NCI-H226 (cell line): ENCODE measurements around the gene KREMEN1.
A peak's percentile ranks its signal among the peaks of the same experiment; 100 is the strongest.

Experiments used
- DNase-seq: peaks from one replicate; pipeline ENCODE4 v3.0.0-alpha.2; 2015

The KREMEN1 gene

DNA sequence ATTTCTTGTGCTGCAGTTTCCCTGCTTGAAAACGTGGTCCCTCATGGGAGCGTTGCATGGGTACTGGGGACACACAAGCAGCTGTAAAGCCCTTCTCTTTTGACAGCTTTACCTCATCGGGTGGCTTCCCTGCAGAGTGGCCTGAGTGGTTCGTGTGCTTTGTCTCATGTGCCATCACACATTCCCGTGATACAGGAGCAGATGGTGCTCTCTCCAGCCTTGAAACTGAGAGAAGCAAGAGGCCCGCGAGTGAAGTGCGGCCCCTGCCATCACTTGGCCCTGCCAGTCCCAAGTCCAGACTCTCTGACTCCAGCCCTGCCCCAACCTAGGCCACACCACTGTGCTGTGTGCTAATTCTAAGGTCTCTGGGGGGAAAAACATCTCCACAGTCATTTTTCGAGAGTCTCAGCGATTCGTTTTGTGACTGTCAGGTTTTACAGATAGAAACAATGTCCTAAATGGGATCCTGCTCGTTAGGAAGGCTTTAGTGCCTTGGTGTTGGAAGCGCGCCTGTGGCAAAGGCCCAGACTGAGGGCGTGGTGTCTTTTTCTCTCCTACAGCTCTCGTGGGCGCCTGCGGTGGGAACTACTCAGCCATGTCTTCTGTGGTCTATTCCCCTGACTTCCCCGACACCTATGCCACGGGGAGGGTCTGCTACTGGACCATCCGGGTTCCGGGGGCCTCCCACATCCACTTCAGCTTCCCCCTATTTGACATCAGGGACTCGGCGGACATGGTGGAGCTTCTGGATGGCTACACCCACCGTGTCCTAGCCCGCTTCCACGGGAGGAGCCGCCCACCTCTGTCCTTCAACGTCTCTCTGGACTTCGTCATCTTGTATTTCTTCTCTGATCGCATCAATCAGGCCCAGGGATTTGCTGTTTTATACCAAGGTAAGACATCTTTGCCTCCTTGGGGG lies 64.2 kb downstream of the KREMEN1 start:
- DNase-seq, result no peak

DNA sequence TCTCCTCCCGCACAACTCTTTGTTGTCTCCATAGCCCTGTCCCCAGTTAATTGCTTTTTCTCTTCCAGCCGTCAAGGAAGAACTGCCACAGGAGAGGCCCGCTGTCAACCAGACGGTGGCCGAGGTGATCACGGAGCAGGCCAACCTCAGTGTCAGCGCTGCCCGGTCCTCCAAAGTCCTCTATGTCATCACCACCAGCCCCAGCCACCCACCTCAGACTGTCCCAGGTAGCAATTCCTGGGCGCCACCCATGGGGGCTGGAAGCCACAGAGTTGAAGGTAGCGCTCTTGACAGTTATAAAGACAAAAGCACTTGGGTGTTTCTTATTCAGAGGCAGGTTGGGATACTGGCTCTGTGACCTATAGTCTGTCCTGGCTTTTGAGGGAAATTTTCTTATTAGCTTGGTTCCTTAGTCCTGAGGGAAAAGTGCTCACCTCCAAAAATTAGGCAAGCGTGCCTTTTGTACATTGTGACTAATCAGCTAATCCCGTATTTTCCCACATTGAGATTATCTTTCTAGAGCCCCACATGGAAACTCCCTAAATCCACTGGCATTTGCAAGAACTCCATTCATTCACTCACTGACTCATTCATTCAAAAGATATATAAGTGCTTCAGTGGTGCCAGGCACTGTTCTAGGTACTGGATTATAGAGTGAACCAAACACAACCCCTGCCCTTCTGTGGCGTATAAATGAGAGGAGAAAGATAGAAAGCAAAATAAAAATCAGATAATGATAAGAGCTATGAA lies 65.9 kb downstream of the KREMEN1 start:
- DNase-seq, result peak; percentile 2

GRCh38 chr22:29139965-29140782 lies 67.3 kb downstream of the KREMEN1 start:
- DNase-seq, result no peak

GRCh38 chr22:29141078-29141688 lies 68.3 kb downstream of the KREMEN1 start:
- no peak for DNase-seq

DNA sequence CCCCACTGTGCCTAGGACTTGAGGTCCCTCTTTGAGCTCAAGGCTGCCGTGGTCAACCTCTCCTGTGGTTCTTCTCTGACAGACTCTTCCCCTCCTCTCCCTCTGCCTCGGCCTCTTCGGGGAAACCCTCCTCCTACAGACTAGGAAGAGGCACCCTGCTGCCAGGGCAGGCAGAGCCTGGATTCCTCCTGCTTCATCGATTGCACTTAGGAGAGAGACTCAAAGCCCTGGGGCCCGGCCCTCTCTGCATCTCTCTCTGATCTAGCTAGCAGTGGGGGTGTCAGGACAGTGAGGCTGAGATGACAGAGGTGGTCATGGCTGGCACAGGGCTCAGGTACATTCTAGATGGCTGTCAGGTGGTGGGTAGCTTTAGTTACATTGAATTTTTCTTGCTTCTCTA lies 69.3 kb downstream of the KREMEN1 start:
- no peak for DNase-seq

- DNase-seq, result no peak
Observed at GRCh38 chr22:29143941-29144785, 71.3 kb downstream of the KREMEN1 start.

- DNase-seq, result no peak
Observed at GRCh38 chr22:29144786-29145160, 71.9 kb downstream of the KREMEN1 start.

DNA sequence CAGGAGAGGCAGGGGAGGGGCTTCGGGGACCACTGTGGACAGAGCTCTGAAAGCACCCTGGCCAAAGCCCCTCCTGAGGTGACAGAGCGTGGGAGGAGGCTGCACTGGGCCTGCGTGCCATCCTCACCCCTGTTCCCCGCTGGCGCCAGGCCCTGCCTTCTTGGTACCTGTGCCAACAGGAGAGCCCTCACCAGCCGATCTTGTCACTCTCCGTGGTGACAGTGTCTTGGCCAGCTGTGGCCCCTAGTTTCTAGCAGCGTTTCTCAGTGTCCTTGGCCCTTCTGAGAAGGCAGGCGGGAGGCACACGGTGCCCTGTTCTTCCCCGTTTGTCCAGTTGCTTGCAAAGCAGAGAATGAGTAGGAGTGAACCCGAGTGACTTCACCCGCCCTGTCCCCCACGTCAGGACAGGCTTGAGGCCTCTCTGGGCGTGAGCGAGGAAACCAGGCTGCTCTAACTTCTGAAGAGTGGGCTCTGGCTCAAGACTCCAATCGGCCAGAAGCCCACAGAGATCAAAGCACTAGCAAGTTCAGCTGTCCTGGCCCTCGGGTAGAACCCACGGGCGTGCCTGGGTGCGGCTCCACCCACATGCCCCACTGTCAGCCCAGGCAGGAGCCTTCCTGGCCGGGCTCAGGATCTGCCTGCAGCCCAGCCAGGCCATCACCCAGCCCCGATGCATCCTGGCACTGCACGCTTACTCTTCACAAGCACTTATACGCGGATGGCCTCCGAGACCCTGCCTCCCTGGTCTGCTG lies 72.7 kb downstream of the KREMEN1 start:
- DNase-seq, result no peak

DNA sequence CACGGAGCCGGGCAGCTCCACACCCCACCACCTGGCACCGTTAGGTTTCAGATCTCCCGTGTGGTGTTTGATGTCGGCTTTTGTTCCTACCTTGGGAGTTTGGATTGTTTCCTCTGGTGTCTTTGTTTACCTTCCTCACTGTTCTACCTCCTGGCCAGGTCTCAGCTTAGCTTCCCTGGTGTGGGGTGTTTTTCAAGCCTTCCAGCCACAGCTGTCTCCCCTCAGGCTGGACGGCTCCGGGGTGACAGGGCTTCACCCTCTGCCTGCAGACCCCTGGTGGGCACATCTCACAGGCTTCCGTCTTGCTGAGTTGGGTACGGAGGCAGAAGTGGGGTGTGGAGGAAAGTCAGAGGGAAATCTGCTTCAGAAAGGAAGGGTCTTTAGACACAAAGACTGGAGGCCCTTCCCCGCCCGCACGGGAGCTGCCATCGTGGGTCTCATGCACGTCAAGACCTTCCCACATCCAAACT lies 73.3 kb downstream of the KREMEN1 start:
- DNase-seq, result no peak

GRCh38 chr22:29146771-29147170 lies 73.9 kb downstream of the KREMEN1 start:
- no peak for DNase-seq

- no peak for DNase-seq
Observed at GRCh38 chr22:29147331-29147899, 74.6 kb downstream of the KREMEN1 start.

DNA sequence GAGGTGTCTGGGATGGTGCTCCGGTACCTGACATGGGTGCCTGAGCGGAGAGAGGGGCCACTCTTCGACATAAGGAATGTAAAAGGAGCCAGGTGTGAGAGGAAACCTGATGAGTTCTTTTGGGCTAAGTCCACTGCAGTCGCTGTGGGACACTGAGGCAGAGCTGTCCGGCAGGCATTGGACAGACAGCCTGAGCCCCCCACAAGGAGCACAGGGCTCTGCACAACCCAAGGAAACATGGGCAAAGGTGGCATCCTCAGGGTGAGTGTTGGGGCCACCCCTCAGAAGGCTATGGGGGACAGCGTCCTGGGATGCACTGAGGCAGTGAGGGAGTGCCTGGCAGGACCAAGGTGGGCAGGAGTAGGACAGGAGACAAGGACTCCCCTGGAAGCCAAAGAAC lies 75.2 kb downstream of the KREMEN1 start:
- no peak for DNase-seq

DNA sequence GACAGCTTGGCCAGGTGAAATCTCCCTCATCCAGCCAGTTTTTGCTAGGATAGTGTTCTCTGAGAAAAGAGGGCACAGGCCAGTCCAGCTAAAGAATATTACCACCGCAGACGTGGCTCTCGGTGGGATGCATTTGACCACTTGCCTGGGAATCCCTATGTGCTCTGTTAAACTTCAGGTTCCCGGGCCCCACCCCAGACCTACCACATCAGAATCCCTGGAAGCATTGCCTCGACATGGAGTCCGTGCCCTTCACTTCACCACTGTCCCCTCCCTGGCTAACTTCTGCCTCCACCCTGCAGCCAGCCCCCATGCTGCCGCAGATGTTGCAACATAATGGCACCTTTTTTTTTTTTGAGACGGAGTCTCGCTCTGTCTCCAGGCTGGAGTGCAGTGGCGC lies 76.0 kb downstream of the KREMEN1 start:
- DNase-seq, result no peak

GRCh38 chr22:29149841-29150555 lies 77.2 kb downstream of the KREMEN1 start:
- DNase-seq, result no peak

GRCh38 chr22:29150701-29151100 lies 77.9 kb downstream of the KREMEN1 start:
- DNase-seq, result no peak

DNA sequence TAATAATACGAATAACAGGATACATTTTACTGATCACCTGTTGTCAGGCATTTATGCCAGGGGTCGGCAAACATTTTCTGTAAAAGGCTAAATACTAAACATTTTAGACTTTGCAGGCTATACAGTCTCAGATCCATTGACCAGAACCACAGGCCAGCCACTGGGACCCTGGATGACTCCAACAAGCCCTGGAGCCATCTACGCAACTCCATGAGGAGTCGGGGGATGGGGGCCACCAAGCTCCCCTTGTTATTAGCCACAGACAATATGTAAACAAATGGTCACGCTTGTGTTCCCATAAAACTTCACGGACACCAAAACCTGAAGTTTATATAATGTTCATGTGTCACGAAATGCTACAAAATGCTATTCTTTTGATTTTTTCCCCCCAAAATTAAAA lies 78.5 kb downstream of the KREMEN1 start:
- DNase-seq, result no peak

- DNase-seq, result no peak
Observed at GRCh38 chr22:29152045-29152953, 79.5 kb downstream of the KREMEN1 start.

DNA sequence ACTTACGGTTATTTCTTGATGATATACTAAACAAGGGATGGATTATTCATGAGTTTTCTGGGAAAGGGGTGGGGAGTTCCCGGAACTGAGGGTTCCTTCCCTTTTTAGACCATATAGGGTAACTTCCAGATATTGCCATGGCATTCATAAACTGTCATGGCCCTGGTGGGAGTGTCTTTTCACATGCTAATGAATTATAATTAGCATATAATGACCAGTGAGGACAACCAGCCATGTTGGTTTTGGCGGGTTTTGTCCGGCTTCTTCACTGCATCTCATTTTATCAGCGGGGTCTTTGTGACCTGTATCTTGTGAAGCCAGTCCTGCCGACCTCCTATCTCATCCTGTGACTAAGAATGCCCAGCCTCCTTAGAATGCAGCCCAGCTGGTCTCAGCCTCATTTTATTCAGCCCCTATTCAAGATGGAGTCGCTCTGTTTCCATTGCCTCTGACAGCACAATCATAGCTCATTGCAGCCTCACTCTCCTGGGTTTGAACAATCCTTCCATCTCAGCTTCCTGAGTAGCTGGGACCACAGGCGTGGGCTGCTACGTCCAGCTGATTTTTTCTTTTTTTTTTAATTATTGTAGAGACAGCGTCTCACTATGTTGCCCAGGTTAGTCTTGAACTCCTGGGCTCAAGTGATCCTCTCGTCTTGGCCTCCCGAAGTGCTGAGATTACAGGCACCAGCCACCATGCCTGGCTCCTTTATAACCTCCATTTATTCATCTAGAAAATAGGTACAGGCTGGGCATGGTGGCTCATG lies 80.3 kb downstream of the KREMEN1 start:
- DNase-seq, result no peak
